MCF 10A (cell line): Measurements from ENCODE around the gene BNIP3. TPM values are rescaled to one million over a fixed set of nuclear protein-coding genes. Genes with fewer than 3 reads are reported as not detected.

Experiments
- BruUV-seq: library from RNA; stranded (reverse); fragments of 400-500 nt; replicated peaks from 2 replicates; lab custom pipeline; 2021; lab: Mats Ljungman, UMichigan
- CTCF ChIA-PET: fragments of 300-600 bp; sonication (Branson Sonifier 250); formaldehyde crosslinking; extraction: SDS; loops from one replicate; lab custom pipeline; 2021; ENCODE audit warnings: antibody characterized with exemption, inconsistent platforms; lab: Yijun Ruan, JAX
- POLR2A ChIA-PET: fragments of 300-600, 350-650 bp; sonication (Branson Sonifier 250); formaldehyde crosslinking; extraction: SDS; loops from one replicate; lab custom pipeline; 2020; ENCODE audit warnings: antibody characterized with exemption, inconsistent platforms; lab: Yijun Ruan, JAX
- DNase-seq: peaks from one replicate; pipeline ENCODE4 v3.0.0-alpha.2; 2018; ENCODE audit not compliant: unreplicated experiment
- H3K27ac Mint-ChIP-seq: one replicate; pipeline ENCODE4 v1.8.0; 2022; ENCODE audit warnings: mild to moderate bottlenecking, low read depth, mixed read lengths; ENCODE audit not compliant: unreplicated experiment
- H3K27me3 Mint-ChIP-seq: one replicate; pipeline ENCODE4 v1.8.0; 2022; ENCODE audit warnings: mixed read lengths; ENCODE audit not compliant: insufficient read depth, unreplicated experiment
- H3K36me3 Mint-ChIP-seq: one replicate; pipeline ENCODE4 v1.8.0; 2022; ENCODE audit warnings: mild to moderate bottlenecking, moderate library complexity, mixed read lengths; ENCODE audit not compliant: insufficient read depth, unreplicated experiment
- H3K4me1 Mint-ChIP-seq: one replicate; pipeline ENCODE4 v1.8.0; 2022; ENCODE audit warnings: mixed read lengths; ENCODE audit not compliant: insufficient read depth, unreplicated experiment
- H3K4me3 Mint-ChIP-seq: one replicate; pipeline ENCODE4 v1.8.0; 2022; ENCODE audit warnings: mild to moderate bottlenecking, moderate library complexity, mixed read lengths; ENCODE audit not compliant: unreplicated experiment
- H3K9me3 Mint-ChIP-seq: one replicate; pipeline ENCODE4 v1.8.0; 2022; ENCODE audit warnings: mixed read lengths; ENCODE audit not compliant: unreplicated experiment
- CTCF ChIP-seq: fragments of 200-600 bp; IDR thresholded peaks from one replicate; pipeline ENCODE4 v1.8.0; 2022; ENCODE audit warnings: antibody characterized with exemption, mild to moderate bottlenecking; ENCODE audit not compliant: unreplicated experiment
- intact Hi-C: fragments of 100-400 bp; cut with micrococcal nuclease; formaldehyde crosslinking; loops from 2 replicates; pipeline ENCODE4 v1.14.1; 2022
- total RNA-seq: library from RNA; stranded (reverse); gene quantifications from 2 replicates; pipeline ENCODE4 v1.2.3, GENCODE V29; 2022

BNIP3 gene
- total RNA-seq, 1 experiment from 2014 or later = 47.0 TPM

GRCh38 chr10:131974034-131974817 is 7.5 kb downstream of the BNIP3 start:
- DNase-seq = no peak
- intact Hi-C loops = no loop called here
- Mint-ChIP-seq H3K4me1 (peaks cover 4% of the 10 kb centered on the region), H3K9me3 (no peaks in the 10 kb centered on the region), H3K36me3 (peaks cover 57% of the 10 kb centered on the region), H3K27me3 (no peaks in the 10 kb centered on the region), H3K27ac (no peak overlapping the region), H3K4me3 (no peak overlapping the region)
- CTCF ChIA-PET = interaction anchor here (0.8 to 2.3 kb wide), 4 partner anchors 23 to 89 kb away, joined by 3 to 12 read pairs (median 4); no protein-coding TSS in a partner anchor
- TF ChIP-seq CTCF = no peak
- no TSS peak for BruUV-seq
- POLR2A ChIA-PET = interaction anchor here (1.8 kb wide), 1 partner anchor 23 kb away, joined by 10 read pairs; no protein-coding TSS in a partner anchor

- intact Hi-C loops = no loop called here
- Mint-ChIP-seq H3K4me3 (no peak overlapping the region), H3K27me3 (no peaks in the 10 kb centered on the region), H3K36me3 (peaks cover 65% of the 10 kb centered on the region), H3K9me3 (no peaks in the 10 kb centered on the region), H3K4me1 (no peaks in the 10 kb centered on the region), H3K27ac (no peak overlapping the region)
- ChIA-PET POLR2A (interaction anchor here (0.6 to 0.7 kb wide), 2 partner anchors 49 to 86 kb away, joined by 3 to 4 read pairs; no protein-coding TSS in a partner anchor), CTCF (interaction anchor here (0.5 to 2.3 kb wide), 4 partner anchors 12 to 1062 kb away, joined by 3 to 12 read pairs (median 4); no protein-coding TSS in a partner anchor)
- TF ChIP-seq CTCF = no peak
- no TSS peak for BruUV-seq
- no peak for DNase-seq
Measured at GRCh38 chr10:131973160-131973951, 8.4 kb downstream of the BNIP3 start.

- POLR2A ChIA-PET = interaction anchor here (0.6 to 1.1 kb wide), 3 partner anchors 9 to 85 kb away, joined by 3 to 4 read pairs (median 3); partner anchors contain the start of gene BNIP3
- no peak for TF ChIP-seq CTCF
- Mint-ChIP-seq H3K36me3 (peaks cover 68% of the 10 kb centered on the region), H3K9me3 (no peaks in the 10 kb centered on the region), H3K27me3 (no peaks in the 10 kb centered on the region), H3K4me3 (no peak overlapping the region), H3K27ac (no peak overlapping the region), H3K4me1 (no peaks in the 10 kb centered on the region)
- BruUV-seq = no TSS peak
- CTCF ChIA-PET = interaction anchor here (0.5 to 1.7 kb wide), 4 partner anchors 11 to 1061 kb away, joined by 3 to 4 read pairs (median 4); no protein-coding TSS in a partner anchor
- no peak for DNase-seq
- intact Hi-C loops = no loop called here
Measured at GRCh38 chr10:131972474-131973071, 9.2 kb downstream of the BNIP3 start.
